HepG2 (cell line): ENCODE results near the gene TBCE. TPM values are rescaled to one million over a fixed set of nuclear protein-coding genes. Genes with fewer than 3 reads are reported as not detected.

Source experiments
- AGO2 ChIP-seq: fragments of 200-400 bp; formaldehyde crosslinking; optimal IDR thresholded peaks from 2 replicates; pipeline ENCODE3; 2017; ENCODE audit warnings: mild to moderate bottlenecking, low read depth, low read length, moderate library complexity
- DMAP1 ChIP-seq: IDR thresholded peaks from 2 replicates; pipeline ENCODE4 v1.6.1; 2016
- EP300 ChIP-seq, 3 experiments: sonication (generic) in 1 of 3; formaldehyde crosslinking in 1 of 3; IDR thresholded peaks; 2 replicates each; pipeline versions ENCODE4 v1.5.1 to v1.6.1; 2011 to 2020; ENCODE audit warnings: low read depth in 2 of 3, low read length in 2 of 3, borderline replicate concordance in 1 of 3, improper control_type of control experiment in 1 of 3, mild to moderate bottlenecking in 1 of 3, missing genetic modification reagents in 1 of 3, moderate library complexity in 1 of 3
- FOXC1 ChIP-seq: sonication (generic); formaldehyde crosslinking; IDR thresholded peaks from 2 replicates; pipeline ENCODE4 v1.8.0; 2022; ENCODE audit warnings: mild to moderate bottlenecking, missing genetic modification reagents, borderline replicate concordance
- FOXK1 ChIP-seq: sonication (generic); formaldehyde crosslinking; IDR thresholded peaks from 2 replicates; pipeline ENCODE4 v1.4.0; 2020; ENCODE audit warnings: low read depth, missing genetic modification reagents, borderline replicate concordance
- HDAC2 ChIP-seq: sonication (generic); formaldehyde crosslinking; IDR thresholded peaks from 2 replicates; pipeline ENCODE4 v1.4.0; 2020; ENCODE audit warnings: missing genetic modification reagents
- HNRNPK ChIP-seq: fragments of 200-400 bp; formaldehyde crosslinking; IDR thresholded peaks from 2 replicates; pipeline ENCODE4 v1.6.1; 2018; ENCODE audit warnings: low read length, low read depth, moderate library complexity, mild to moderate bottlenecking; ENCODE audit not compliant: poor library complexity, severe bottlenecking
- IKZF4 ChIP-seq: sonication (generic); formaldehyde crosslinking; IDR thresholded peaks from 2 replicates; pipeline ENCODE4 v1.5.1; 2020; ENCODE audit warnings: borderline replicate concordance, mild to moderate bottlenecking, low read depth, missing genetic modification reagents; ENCODE audit errors: not compliant biosample characterization
- ISX ChIP-seq: sonication (generic); formaldehyde crosslinking; conservative IDR thresholded peaks from 2 replicates; pipeline ENCODE4 v1.5.0; 2020; ENCODE audit warnings: missing genetic modification reagents
- KMT2B ChIP-seq: IDR thresholded peaks from 2 replicates; pipeline ENCODE4 v1.6.1; 2016; ENCODE audit warnings: missing genetic modification reagents, missing compliant biosample characterization
- LRRFIP1 ChIP-seq: sonication (generic); formaldehyde crosslinking; conservative IDR thresholded peaks from 2 replicates; pipeline ENCODE4 v1.4.0; 2020; ENCODE audit warnings: missing genetic modification reagents
- MBNL3 ChIP-seq: fragments of 250-450 bp; sonication (Bioruptor Pico); conservative IDR thresholded peaks from 2 replicates; pipeline ENCODE4 v1.8.0; 2022; ENCODE audit warnings: mild to moderate bottlenecking, inconsistent platforms
- NCOA5 ChIP-seq: sonication (generic); formaldehyde crosslinking; IDR thresholded peaks from 2 replicates; pipeline ENCODE4 v1.4.0; 2020; ENCODE audit warnings: missing genetic modification reagents
- POLR2A ChIP-seq, 2 experiments: IDR thresholded peaks; 2 replicates each; pipeline ENCODE4 v1.6.1; 2011; ENCODE audit warnings: low read depth in 2 of 2, low read length in 2 of 2, mild to moderate bottlenecking in 1 of 2, moderate library complexity in 1 of 2; ENCODE audit not compliant: insufficient read depth in 1 of 2
- SALL1 ChIP-seq: sonication (generic); formaldehyde crosslinking; IDR thresholded peaks from 2 replicates; pipeline ENCODE4 v1.8.0; 2022; ENCODE audit warnings: mild to moderate bottlenecking, missing genetic modification reagents
- SP5 ChIP-seq: IDR thresholded peaks from 2 replicates; pipeline ENCODE4 v1.6.1; 2016; ENCODE audit warnings: low read depth, borderline replicate concordance
- TAF15 ChIP-seq: fragments of 200-400 bp; formaldehyde crosslinking; IDR thresholded peaks from one replicate; pipeline ENCODE4 v1.6.1; 2018; ENCODE audit warnings: mild to moderate bottlenecking, low read depth, low read length; ENCODE audit not compliant: poor library complexity, severe bottlenecking
- TBL1XR1 ChIP-seq: fragments of 150-350 bp; IDR thresholded peaks from 2 replicates; pipeline ENCODE4 v1.6.1; 2014; ENCODE audit warnings: borderline replicate concordance, low read length; ENCODE audit not compliant: partially characterized antibody
- TRIM24 ChIP-seq: sonication (generic); formaldehyde crosslinking; IDR thresholded peaks from 2 replicates; pipeline ENCODE4 v1.8.0; 2022; ENCODE audit warnings: mild to moderate bottlenecking, missing genetic modification reagents
- ZBTB10 ChIP-seq: sonication (generic); formaldehyde crosslinking; IDR thresholded peaks from 2 replicates; pipeline ENCODE4 v1.4.0; 2020; ENCODE audit warnings: missing genetic modification reagents, borderline replicate concordance
- ZNF225 ChIP-seq: sonication (generic); formaldehyde crosslinking; IDR thresholded peaks from 2 replicates; pipeline ENCODE4 v1.4.0; 2020; ENCODE audit warnings: mild to moderate bottlenecking, missing genetic modification reagents
- ZNF253 ChIP-seq: sonication (generic); formaldehyde crosslinking; IDR thresholded peaks from 2 replicates; pipeline ENCODE4 v1.8.0; 2022; ENCODE audit warnings: mild to moderate bottlenecking, missing genetic modification reagents, borderline replicate concordance
- ZNF326 ChIP-seq: sonication (generic); formaldehyde crosslinking; IDR thresholded peaks from 2 replicates; pipeline ENCODE4 v1.4.0; 2020; ENCODE audit warnings: missing genetic modification reagents, borderline replicate concordance
- ZNF569 ChIP-seq: sonication (generic); formaldehyde crosslinking; IDR thresholded peaks from 2 replicates; pipeline ENCODE4 v1.5.0; 2020; ENCODE audit warnings: mild to moderate bottlenecking, missing genetic modification reagents, moderate library complexity, borderline replicate concordance
- polyA plus RNA-seq, 8 experiments: library from polyadenylated mRNA; depleted of rRNA in 3 of 8; stranded (reverse) in 7 of 8; unstranded in 1 of 8; fragments of >200 nt; fragmentation: Illumina TruSeq in 4 of 8; extraction: Trizol in 4 of 8; gene quantifications; 2 replicates each; pipeline versions ENCODE4 v1.2.1 to v1.2.3, GENCODE V29; 2011 to 2016; ENCODE audit warnings: low read depth in 4 of 8, missing spikeins in 1 of 8, mixed read lengths in 1 of 8; ENCODE audit not compliant: insufficient read depth in 1 of 8
- total RNA-seq, 5 experiments: library from RNA; depleted of rRNA; stranded (reverse); fragments of >200 nt; fragmentation: Illumina TruSeq; extraction: Trizol; gene quantifications; 2 replicates each; pipeline ENCODE4 v1.2.3, GENCODE V29; 2016; ENCODE audit warnings: low read depth in 1 of 5

The TBCE gene
- total and polyA plus RNA-seq, 2 of the 13 experiments (the other 11 are each of a cell fraction or from before 2014, with no cell fraction given), result 25.6 to 31.1 TPM

- TF ChIP-seq ZBTB10 (CRISPR knock-in tag), result no peak
- peak; percentile 78 for TF ChIP-seq SP5
- no peak for TF ChIP-seq ZNF569 (CRISPR knock-in tag)
- TF ChIP-seq IKZF4 (CRISPR knock-in tag), result no peak
- no peak for TF ChIP-seq ZNF253 (CRISPR knock-in tag)
- TF ChIP-seq KMT2B (CRISPR knock-in tag), result no peak
- TF ChIP-seq NCOA5, result no peak
- TF ChIP-seq SALL1 (CRISPR knock-in tag), result peak; percentile 93
- peak; percentile 73; the same call in 1 of the 2 replicates for TF ChIP-seq FOXK1 (CRISPR knock-in tag)
- TF ChIP-seq TAF15, result no peak
- TF ChIP-seq DMAP1, result no peak
- TF ChIP-seq POLR2A (IDR thresholded peaks at IDR 0.05; ENCODE audit: insufficient read depth in 1 of 2, low read depth in 2 of 2, low read length in 2 of 2), result no peak
- TF ChIP-seq MBNL3 (CRISPR knock-in tag), result no peak
- TF ChIP-seq FOXC1, result no peak
- TF ChIP-seq ZNF225, result no peak
- TF ChIP-seq TRIM24 (CRISPR knock-in tag), result no peak
- no peak for TF ChIP-seq LRRFIP1 (CRISPR knock-in tag)
- peak in 1 of 2 experiments; percentile 67; a peak in 2 of 4 replicates for TF ChIP-seq EP300 (IDR thresholded peaks at IDR 0.05; ENCODE audit: low read depth in 2 of 2, low read length in 2 of 2)
- 0 out of 2 replicates have a peak, but pooled peaks have one; percentile 36 for TF ChIP-seq EP300 (CRISPR knock-in tag; IDR thresholded peaks at IDR 0.05; ENCODE audit: borderline replicate concordance)
- TF ChIP-seq ZNF326 (CRISPR knock-in tag), result no peak
- TF ChIP-seq TBL1XR1, result peak; percentile 97
- peak; percentile 99 for TF ChIP-seq HNRNPK
- no peak for TF ChIP-seq ISX
- TF ChIP-seq HDAC2 (CRISPR knock-in tag), result peak; percentile 78; the same call in 1 of the 2 replicates
- no peak for TF ChIP-seq AGO2
These were observed 44.6 kb downstream of the TBCE start (continued) for GRCh38 chr1:235411489-235412486.
